Activated CD8-positive, alpha-beta memory T cell treated with anti-CD3 and anti-CD28 coated beads for 4 hours (primary cell): ENCODE data around the gene NPL.

Experiments used
- DNase-seq, 2 donors: peaks; one replicate each; pipeline ENCODE4 v3.0.0-alpha.2; 2020; ENCODE audit warnings: low read depth in 2 of 2

The NPL gene

DNA sequence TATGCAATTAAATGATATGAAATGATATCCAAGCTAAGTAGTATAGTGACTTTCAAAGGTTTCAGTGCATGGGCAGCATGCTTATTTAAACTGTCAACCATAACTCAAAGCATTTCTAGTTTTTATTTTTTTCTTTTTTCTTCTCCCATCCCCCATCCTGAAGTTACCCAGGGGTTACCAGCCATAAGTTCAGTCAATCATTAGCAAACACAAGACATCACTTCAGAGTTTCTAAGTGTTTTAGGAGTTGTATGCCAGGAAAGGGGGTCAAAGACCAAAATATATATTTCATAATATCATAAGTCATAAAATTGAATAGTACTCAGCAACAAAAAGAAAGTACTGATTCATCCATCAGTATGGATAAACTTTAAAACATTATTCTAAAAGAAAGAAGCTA lies 78.3 kb downstream of the NPL start:
- no peak for DNase-seq

DNA sequence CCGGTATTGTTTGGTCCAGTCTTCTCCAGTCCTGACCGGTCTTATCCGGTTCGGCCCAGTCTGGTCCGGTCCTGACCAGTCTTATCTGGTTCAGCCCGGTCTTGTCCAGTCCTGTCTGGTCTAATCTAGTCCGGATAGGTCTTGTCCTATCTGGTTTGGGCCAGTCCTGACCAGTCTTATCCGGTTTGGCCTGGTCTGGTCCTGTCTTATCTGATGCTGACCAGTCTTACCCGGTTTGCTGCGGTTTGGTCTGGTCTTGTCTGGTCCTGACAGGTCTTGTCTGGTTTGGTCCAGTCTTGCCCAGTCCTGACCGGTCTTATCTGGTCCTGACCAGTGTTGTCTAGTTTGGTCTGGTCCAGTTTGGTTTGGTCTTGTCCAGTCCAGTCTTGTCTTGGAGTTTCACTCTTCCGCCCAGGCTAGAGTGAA lies 79.7 kb downstream of the NPL start:
- no peak for DNase-seq

DNA sequence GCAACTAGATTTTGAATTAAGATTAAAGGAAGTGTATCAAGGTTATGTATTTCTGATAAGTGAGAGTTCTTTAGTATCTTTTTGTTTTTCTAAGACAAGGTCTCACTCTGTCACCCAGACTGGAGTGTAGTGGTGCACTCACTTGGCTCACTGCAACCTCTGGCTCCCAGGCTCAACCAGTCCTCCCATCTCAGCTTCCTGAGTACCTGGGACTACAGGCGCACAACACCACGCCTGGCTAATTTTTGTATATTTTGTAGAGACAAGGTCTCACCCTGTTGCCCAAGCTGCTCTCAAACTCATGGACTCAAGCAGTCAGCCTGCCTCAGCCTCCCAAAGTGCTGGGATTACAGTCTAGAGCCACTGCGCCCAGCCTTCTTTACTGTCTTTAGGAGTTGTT lies 83.3 kb downstream of the NPL start:
- DNase-seq, result no peak

DNA sequence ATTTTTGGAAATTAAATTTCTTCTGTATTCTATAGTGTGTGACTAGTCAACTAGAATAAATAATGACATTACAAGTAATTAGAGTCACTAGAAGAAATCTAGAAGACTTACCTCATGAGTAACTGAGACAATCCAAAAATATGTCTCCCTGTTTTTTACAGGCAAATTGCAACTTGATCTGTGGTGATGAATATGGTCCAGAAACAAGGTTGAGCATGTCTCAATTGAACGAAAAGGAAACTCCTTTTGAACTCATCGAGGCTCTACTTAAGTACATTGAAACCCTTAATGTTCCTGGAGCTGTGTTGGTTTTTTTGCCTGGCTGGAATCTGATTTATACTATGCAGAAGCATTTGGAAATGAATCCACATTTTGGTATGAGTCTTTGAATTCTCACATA lies 86.3 kb downstream of the NPL start:
- no peak for DNase-seq

DNA sequence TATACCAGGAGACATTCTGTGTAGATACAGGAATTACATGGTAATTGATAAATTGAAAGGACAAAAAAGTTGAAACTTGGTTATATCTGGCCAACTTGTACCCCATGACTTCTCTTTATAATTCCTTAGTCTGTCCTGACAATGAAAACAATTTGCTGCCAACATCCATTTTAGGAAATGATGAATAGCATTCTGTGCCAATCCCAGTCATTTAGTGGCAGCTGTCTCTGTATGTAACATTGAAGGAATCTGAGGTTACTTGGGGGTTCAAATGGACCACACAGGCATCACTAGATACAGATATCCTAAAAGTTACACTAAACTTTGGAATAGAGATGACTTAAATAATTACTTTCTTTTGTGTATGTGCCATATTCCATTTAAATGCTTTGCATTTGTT lies 87.8 kb downstream of the NPL start:
- DNase-seq, result no peak

DNA sequence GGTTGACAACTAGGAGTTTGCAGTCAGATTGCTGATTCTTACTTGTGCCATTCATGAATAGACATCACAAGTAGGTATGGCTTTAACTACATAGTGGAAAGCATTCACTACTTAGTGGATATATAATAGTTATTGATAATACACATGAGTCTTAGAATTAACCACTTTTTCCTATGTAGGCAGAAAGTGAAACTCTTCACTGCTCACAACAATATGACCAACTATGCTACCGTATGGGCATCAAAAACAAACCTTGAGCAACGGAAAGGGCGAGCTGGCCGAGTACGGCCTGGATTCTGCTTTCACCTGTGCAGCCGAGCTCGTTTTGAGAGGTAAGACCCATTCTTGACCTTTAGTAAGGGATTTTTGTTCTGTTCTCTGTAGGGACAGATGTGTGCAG lies 88.3 kb downstream of the NPL start:
- DNase-seq, result no peak
